NCI-H510A treated with DMSO at 0.1 percent for 48 hours (cell line): ENCODE measurements around the gene CLDN3.
"Not testable (repeated sequence)": the region's sequence is repeated elsewhere in the genome, so short reads cannot be mapped to it uniquely, and the experiment has no call there.

Experiments
- DNase-seq: peaks from one replicate; lab custom pipeline; 2025; lab: John Stamatoyannopoulos, UW

CLDN3 gene, protein sequence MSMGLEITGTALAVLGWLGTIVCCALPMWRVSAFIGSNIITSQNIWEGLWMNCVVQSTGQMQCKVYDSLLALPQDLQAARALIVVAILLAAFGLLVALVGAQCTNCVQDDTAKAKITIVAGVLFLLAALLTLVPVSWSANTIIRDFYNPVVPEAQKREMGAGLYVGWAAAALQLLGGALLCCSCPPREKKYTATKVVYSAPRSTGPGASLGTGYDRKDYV

DNA sequence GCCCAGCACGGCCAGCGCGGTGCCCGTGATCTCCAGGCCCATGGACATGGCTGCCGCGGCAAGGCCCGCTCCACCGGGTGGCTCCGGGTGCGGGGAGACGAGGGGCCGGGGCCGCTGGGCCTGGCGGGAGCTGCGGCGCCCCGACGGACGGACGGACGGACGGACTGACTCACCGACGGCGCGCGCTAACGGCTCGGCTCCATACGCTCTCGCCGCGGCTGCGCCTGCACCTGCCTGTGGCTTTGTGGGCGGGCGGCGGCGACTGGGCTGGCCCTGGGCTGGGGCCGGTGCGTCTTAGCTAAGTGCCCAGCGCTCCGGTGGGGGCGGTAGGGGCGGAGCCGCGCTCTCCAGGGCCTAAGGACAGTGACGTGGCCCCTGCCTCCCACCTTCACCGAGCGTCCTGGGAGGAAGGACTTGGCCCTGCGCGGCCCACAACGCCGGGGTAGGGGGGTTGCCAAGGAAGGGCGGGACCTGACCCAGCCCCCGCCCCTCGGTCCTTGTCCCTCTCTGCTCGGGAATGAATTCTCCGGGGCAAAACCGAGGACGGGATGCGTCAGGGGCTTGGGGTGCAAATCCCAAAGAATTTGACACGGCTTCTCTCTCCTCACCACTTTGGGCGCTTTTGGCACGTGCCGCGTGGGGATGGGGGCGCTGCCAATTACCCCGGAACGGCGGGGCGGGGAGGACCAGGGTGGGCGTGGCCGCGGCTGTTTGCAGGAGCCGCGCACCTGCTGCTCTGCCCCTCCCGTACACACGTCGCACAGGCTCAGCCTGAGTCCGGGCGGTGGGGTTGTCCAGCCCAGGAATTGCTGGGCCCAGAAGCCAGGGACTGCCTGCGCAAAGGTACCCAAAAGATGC lies at the start of gene CLDN3:
TSS of gene CLDN3 (minus strand) at position 269 of the 858 bp plus-strand sequence. CDS start at position 48, 221 bp downstream.
- DNase-seq: peak; percentile 94

DNA sequence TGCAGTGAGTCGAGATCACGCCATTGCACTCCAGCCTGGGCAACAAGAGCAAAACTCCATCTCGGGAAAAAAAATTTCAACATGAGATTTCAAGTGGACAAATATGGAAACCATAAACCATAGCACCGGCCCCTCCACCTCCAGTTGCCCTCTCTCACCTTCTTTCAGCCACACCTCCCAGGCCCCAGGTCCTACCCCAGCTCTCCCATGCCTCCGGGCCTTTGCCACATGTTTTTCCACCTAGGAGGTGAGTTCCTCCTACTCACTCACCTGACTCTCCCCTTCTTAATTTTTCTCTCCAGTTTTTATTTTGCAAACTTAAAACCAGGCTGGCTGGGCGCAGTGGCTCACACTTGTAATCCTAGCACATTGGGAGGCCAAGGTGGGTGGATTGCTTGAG lies 47.1 kb upstream of the CLDN3 start:
- no peak for DNase-seq

DNA sequence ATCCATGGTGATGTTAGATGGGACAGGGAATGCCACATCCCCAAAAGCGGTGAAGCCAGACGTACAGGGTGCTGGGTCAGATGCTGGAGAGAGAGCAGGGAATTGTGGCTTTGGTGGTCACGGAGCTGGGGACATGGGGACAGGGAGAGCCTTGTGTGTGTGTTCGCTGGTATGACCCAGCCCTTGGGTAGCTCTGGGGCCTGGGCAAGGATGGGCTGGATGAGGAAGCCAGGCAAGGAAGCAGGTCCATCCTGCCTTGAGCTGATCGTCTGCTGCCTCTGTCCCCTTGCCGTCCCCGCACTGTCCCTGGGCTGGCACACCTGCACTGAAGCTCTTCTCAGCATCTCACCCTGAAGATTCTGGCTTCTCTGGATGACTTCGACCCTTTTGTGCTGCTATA lies 45.4 kb upstream of the CLDN3 start:
- DNase-seq: no peak

DNA sequence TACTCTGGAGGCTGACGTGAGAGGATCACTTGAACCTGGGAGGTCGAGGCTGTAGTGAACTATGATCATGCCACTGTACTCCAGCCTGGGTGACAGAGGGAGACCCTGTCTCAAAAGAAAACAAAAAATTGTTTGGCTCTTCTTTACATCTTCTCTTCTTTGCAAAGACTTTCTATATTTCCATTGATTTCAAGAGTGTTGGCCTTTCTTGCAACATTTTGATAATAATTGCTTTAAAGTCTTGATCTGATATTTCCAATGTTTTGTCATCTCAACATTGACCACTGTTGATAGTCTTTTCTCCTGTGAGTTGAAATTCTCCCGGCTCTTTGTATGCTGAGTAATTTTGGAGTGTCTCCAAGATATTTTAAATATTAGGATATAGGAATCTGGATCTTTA lies 42.9 kb upstream of the CLDN3 start:
- DNase-seq: no peak

DNA sequence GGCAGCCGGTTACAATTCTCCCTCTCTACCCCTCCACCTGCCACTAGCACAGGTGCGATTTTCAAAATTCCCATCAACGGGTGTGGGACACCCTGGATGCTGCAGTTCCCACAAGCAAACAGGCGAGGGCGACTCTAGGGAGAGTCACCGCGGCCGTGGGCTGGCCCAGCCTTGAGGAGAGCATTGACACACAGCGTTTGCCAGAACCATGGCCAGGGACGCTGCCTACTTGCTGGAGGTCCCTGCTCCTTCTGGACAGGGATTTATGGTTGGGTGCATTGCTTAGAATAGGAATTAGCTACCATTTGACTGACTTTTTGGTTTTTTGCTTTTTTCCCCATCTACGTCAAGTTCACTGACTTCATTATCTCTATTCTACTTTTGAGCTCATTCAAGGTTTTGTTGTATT lies 41.7 kb upstream of the CLDN3 start:
- peak; percentile 56 for DNase-seq

DNA sequence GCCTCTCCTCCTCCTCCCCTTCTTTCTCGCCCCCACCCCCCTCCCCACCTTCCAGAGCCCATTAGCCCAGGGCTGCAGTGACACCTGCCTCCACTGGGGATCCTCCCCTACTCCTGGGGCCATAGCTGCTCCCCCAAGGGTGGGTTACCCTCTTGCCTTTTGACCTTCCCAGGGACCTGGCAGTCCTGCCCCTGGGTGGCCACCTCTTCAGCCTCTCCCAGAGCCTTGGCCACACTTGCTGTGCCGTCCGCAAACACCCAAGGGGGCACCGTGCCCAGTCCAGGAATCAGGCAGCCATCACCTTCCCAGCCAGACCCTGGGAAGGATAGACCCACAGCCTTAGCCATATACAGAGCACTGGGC lies 40.9 kb upstream of the CLDN3 start:
- no peak for DNase-seq

DNA sequence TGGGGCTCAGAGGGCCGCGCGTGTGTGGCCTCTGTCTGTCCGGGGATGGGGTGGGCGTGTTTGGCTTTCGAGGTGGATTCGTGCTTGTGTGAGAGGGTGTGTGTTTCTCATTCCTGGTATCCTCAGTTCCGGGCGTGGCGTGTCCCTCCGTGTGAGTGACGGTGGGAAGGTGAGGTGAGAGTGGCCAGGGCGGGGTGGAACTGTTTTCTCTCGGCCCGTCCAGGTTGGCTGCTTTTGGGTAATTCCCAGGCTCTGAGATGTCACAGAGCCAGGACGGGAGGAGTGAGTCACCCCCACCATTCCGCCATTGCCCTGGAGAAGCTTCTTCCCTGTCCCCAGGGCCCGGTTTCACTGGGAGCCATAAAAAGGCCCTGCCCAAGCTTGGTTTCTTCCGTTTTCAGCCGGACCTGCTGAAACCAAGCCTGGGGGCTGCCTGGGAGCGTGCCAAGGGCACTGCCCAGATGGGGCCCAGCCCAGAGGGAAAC lies 39.4 kb upstream of the CLDN3 start:
- DNase-seq: no peak

DNA sequence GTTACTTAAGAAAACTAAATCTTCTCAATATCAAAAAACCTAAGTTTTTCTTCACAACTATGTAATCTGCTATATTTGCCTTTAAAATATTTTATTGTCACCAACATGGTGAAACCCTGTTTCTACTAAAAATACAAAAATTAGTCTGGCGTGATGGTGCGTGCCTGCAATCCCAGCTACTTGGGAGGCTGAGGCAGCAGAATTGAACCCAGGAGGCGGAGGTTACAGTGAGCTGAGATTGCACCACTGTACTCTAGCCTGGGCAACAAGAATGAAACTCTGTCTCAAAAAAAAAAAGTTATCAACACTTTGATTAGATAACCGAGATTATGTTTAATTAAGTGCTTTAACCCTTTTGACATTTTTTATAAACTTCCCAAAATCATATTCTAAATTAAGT lies 32.4 kb upstream of the CLDN3 start:
- no peak for DNase-seq

DNA sequence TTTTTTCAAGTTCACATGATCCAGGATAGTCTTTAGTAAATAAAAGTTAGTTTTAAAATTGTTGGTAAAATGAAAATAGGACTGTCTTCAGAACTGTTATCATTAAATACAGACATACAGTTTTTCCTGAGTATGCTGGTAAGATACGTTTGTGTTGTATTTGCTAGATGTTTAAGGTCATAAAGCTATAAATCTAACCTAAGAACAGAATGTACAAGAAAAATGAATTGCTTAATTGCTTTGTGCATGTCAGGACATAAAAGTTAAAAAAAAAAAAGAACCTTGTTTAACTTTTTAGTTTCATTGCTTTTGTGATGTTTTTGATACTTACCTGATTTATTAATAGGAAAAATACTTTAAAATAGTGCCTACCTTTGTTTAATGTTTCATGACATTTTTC lies 31.5 kb upstream of the CLDN3 start:
- no peak for DNase-seq

DNA sequence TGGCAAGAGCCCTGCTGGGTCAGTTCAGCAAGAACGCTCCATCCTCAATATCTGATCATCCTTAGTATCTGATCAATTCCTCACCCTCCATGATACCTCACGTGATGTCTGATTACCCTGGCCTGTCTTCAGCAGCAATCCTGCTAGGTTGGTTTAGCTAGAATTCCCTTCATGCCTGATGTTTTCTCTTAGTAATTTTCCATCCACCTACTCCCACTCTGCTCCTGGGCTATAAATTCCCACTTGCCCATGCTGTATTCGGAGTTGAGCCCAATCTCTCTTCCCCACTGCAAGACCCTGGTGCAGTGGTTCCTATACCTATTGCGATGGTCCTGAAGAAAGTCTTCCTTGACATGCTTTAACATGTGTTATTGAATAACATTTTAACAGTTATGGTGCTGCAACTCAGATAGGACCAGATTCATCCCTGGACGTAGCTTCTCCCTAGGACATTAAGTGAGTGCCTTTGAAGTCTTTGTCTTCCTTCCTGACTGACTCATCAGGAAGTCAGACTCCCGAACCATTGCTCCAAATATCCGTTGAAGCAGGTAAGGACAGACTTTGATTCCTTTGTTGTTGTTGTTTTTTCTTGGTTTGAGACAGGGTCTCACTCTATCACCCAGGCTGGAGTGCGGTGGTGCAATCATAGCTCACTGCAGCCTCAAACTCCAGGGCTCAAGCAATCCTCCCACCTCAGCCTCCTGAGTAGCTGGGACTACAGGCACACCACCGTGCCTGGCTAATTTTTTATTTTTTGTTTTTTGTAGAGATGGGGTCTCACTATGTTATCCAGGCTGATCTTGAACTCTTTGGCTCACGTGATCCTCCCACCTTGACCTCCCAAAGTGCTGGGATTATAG lies 29.4 kb upstream of the CLDN3 start:
- DNase-seq: no peak

DNA sequence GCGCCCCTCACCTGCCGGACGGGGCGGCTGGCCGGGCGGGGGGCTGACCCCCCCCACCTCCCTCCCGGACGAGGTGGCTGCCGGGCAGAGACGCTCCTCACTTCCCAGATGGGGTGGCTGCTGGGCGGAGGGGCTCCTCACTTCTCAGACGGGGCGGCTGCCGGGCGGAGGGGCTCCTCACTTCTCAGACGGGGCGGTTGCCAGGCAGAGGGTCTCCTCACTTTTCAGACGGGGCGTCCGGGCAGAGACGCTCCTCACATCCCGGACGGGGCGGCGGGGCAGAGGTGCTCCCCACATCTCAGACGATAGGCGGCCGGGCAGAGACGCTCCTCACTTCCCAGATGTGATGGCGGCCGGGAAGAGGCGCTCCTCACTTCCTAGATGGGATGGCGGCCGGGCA lies 27.1 kb upstream of the CLDN3 start:
- not testable (repeated sequence) for DNase-seq

DNA sequence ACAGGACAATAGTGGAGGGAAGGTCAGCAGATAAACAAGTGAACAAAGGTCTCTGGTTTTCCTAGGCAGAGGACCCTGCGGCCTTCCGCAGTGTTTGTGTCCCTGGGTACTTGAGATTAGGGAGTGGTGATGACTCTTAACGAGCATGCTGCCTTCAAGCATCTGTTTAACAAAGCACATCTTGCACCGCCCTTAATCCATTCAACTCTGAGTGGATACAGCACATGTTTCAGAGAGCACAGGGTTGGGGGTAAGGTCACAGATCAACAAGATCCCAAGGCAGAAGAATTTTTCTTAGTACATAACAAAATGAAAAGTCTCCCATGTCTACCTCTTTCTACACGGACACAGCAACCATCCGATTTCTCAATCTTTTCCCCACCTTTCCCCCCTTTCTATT lies 26.6 kb upstream of the CLDN3 start:
- DNase-seq: not testable (repeated sequence)

DNA sequence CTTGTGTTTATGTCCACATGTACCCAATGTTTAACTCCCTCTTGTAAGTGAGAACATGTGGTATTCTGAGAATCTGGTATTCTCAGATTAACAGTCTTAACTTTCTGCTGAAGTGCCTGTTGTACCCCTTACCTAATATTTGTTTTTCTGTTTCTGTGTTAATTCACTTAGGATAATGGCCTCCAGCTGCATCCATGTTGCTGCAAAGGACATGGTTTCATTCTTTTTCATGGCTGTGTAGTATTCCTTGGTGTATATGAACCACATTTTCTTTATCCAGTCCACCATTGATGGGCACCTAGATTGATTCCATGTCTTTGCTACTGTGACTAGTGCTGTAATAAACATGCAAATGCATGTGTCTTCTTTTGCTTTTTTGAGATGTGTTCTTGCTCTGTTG lies 25.1 kb upstream of the CLDN3 start:
- not testable (repeated sequence) for DNase-seq

DNA sequence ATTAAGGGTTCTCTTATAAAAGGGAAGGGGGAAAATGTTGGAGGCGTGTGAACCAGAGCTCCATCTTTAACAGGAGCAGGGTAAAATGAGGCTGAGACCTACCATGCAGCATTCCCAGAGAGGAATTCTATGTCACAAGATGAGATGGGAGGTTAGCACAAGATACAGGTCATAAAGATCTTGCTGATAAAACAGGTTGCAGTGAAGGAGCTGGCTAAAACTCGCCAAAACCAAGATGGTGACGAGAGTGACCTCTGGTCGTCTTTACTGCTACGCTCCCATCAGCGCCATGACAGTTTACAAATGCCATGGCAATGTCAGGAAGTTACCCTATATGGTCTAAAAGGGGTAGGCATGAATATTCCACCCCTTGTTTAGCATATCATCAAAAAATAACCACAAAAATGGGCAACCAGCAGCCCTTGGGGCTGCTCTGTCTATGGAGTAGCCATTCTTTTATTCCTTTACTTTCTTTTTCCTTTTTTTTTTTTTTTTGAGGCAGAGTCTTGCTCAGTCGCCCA lies 21.2 kb upstream of the CLDN3 start:
- DNase-seq: not testable (repeated sequence)

DNA sequence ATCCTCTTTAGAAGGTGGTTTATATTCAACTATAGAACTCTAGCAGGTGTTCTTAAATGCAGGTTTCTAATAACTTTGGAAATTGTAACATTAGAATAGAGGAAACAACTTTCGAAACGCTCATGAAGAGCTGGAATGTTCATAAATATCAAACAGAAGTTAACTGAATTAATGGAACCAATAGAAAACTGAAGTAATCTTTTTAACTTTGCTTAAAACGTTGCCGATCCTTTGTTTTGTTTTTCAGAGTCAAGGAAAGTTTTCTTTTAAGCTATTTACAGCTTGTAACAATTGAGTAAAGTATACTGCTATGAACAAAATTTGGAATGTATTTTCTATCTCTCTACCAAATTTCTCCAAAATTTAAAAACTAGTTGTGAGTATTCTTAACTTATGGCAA lies 19.0 kb upstream of the CLDN3 start:
- DNase-seq: no peak

DNA sequence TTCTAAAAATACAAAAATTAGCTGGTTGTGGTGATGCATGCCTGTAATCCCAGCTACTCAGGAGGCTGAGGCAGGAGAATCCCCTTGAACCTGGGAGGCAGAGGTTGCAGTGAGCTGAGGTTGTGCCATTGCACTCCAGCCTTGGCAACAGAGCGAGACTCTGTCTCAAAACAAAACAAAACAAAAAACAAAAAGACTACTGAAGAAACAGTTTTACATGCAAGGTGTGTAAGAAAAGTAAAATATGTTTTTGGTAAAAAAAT lies 17.6 kb upstream of the CLDN3 start:
- DNase-seq: not testable (repeated sequence)

DNA sequence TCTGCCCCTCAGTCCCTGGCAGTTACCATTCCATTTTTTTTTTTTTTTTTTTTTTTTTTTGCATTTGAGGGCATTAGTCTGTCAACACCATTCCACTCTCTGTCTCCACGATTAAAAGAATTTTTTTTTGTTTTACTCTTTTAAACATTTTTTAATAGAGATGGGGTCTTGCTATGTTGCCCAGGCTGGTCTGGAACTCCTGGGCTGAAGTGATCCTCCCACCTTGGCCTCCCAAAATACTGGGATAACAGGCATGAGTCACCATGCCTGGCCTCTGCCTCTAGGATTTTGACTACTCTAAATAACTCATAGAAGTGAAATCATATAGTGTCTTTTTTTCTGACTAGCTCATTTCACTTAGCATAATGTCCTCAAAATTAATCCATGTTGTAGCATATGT lies 16.5 kb upstream of the CLDN3 start:
- no peak for DNase-seq

DNA sequence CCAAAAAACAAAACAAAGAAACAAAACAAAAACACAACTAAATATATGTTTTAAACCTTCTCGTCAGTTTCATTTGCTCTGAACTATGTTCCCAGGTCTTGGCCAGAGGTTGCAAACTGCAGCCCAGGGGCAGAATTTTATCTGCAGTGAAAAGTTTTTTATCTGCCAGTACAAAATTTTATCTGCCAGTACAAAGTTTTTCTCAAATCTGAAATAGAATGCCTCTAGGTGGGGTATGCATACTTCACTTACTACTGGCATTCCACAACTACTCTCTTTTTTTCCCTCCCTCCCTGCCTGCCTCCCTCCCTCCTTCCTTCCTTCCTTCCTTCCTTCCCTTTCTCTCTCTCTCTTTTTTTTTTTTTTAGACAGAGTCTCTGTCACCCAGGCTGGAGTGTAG lies 9.4 kb upstream of the CLDN3 start:
- DNase-seq: no peak

DNA sequence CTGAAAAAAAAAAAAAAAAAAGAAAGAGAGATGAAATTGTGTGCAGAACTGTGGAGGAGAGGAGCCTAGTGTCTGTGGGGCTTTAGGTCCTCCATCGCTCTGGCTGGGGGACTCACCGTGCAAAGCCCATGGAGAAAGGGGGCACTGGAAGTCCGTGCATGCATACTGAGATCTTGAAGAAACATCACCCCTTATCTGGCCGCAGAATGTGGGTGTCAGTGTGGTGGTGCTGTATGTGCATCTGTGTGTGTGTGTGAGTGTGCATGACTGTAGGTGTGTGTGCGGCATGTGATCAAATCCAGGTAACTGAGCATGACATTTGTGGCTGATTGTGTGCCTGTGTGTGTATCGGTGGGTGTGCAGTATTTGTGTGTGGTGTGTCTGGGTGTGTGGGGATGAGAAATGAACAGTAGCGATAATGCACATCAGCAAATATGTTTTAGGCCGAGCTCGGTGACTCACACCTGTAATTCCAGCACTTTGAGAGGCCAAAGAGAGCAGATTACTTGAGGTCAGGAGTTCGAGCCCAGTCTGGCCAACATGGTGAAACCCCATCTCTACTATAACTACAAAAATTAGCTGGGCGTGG lies 8.8 kb upstream of the CLDN3 start:
- DNase-seq: no peak

DNA sequence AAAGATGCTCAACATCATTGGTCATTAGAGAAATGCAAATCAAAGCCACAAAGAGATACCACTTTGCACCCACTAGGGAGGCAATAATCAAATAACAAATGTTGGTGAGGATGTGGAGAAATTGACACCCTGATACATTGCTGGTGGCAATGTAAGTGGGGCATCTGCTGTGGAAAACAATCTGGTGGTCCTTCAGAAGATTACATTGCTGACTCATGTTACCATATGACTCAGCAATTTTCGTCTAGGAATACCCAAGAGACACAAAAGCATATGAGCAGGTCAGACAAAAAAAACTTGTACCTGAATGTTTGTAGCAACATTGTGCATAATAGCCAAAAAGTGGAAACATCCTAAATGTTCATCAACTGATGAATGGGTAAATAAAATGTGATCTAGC lies 4.9 kb upstream of the CLDN3 start:
- no peak for DNase-seq

DNA sequence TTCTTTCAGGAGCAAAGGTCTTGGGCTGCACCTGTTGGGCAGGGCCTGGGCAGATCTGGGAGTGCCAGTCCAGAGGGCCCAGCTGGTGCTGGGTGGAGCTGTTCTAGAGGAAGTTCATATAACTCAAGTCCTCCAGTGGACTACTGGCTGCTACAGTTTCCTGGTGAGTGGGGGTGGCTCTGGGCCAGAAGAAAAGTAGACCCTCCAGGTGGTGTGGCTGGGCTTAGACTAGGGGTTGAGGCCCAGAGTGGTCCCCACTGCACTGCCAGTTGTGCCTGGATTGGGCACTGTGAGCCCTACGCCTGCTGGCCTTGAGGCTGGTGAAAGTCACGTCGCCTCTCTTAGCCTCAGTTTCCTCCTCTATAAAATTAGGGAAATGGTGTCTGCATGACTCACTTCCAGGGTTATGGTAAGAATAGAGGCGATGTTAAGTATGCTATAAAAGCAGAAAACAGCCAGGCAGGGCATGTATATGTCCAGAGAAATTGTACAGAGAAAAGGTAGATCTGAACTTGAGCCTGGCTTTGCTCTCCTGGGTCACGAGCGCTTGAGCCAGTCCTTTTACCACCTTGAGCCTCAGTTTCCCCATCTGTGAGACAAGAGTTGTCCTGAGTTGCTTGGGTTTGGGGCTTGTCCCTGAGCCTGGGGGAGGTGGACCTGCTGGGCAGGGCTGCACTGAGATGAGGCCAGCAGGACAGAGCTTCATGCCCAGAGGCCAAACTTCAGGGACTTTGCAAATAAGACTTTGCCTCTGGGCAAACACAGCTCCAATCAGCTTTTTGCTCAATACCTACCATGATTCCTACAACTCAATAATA lies 3.8 kb upstream of the CLDN3 start:
- DNase-seq: no peak
